HG02571 (cell line): Measurements from ENCODE around the gene TMCO5A.
"Not testable (repeated sequence)": the region's sequence is repeated elsewhere in the genome, so short reads cannot be mapped to it uniquely, and the experiment has no call there.

ENCODE experiments used
- ATAC-seq: cut with Tn5 transposase; IDR thresholded peaks from one replicate; pipeline ENCODE4 v1.9.1; 2021; ENCODE audit warnings: mild to moderate bottlenecking, moderate library complexity; ENCODE audit not compliant: unreplicated experiment

Gene TMCO5A

DNA sequence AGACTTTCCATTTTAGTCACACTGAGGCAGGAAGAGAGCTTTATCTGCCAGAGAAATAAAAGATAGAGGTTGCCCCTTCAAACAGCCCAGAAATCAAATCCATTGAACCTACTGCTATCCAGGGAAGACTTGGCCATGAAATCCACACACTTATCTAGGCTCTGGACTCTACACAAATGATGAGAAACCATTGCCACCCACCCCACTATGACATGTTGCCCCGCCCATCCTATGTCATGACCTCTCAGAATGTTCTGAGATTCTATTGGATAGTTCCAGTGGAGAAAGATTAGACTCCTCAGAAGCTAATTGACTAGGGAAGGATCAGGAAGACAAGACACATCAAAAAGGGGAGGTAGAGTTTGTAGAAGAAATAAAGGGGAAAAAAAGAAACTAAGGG is at the start of gene TMCO5A:
Gene TMCO5A (plus strand): TSS at position 301 of the 400 bp plus-strand sequence. CDS start 1,684 bp downstream, outside the sequence.
- ATAC-seq = no peak

DNA sequence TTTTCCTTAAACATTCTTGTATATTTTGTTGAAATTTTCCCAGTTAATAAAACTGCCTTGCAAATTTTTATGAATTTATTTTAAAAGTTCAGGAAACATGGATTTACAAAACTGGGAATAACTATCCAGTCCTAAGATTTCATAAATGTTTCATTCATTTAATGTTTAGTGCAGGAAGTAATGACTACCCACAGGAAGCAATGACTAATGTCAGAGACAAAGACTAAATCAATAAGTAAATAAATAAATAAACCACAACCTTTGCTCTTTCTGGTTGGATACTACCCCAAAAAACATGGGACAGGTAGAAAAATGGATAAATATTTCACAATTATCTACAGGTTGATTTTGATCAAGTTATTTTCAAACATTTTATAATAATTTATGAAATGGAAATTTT is 48.8 kb upstream of the TMCO5A start:
- no peak for ATAC-seq

DNA sequence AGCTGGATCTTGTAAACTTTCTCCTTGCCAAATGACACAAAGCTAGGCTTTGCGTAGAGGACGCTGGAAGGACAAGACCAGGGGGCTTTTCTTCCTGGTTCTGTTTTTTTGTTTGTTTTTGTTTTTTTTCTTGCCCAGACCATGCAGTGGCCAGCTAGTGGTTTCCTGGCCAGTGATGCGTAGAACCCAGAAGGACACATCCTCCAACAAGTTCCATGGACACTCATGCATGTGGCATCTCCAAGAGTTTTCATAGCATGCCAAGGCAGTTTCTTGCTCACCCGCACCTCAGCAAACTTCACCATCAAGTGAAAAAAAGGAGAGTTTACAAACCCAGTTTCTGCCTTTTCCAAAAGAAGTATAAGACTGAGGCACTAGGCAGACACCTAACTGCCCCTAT is 46.1 kb upstream of the TMCO5A start:
- no peak for ATAC-seq

DNA sequence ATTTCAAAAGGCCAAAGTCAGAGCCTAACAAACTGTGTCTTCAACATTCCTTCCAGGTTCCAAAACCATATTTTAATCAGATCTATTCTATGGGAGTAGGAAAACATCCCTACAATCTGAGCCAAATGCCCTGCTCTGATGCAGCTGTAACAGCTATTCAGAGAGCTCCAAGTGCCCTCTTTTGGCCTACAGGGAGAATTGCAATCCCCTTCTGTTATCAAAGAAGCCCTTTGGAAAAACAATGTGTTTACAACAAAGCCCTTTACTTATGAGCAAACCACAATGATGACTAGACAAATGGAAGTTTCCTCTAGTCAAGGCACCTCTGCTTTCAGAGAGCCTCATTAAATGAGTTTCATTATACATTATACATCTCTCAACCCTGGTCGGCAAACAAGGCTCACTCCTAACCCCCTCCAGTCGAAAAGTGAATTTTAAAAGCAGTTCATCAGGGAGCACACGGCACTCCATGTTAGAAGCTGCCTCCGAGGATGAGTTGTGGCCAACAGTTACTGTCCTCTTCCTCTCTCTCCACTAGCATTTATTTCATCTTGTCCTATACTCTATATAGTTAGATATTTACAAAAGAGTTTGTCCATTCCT is 42.6 kb upstream of the TMCO5A start:
- no peak for ATAC-seq

DNA sequence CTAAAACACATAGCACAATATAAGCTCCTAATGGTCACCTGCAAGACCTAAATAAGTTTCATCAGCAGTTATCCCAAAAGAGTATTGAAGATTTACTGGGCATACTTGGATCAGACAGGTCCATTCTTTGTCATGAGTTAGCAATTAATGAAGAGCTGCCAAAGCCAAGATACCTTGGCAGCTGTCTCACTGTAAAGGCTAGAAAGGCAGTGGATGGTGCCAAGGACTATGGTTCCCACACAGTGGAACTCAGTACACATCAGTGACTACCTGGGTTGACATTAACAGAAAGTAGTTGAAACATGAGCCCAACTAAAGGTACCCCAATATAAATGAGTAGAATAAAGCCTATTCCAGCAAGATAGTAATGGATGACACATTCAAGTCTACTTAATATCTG is 41.1 kb upstream of the TMCO5A start:
- ATAC-seq = no peak

DNA sequence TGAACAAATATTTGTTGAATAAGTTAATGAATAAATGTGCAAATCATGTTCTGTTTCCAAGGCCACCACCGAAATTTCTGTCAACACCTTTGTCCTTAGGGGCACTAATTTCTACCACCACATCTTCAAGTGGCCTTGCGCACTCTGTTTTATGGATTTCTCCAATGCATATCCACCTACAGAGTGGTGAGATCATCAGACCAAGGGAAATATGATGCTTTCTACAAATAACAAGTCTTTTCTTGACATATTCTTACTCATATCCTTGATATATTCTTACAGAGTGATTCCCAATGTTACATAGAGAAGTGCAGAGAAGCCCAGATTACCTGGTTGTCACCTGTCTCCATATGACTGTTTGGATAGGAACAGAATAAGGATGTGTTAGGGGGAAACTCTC is 36.1 kb upstream of the TMCO5A start:
- no peak for ATAC-seq

DNA sequence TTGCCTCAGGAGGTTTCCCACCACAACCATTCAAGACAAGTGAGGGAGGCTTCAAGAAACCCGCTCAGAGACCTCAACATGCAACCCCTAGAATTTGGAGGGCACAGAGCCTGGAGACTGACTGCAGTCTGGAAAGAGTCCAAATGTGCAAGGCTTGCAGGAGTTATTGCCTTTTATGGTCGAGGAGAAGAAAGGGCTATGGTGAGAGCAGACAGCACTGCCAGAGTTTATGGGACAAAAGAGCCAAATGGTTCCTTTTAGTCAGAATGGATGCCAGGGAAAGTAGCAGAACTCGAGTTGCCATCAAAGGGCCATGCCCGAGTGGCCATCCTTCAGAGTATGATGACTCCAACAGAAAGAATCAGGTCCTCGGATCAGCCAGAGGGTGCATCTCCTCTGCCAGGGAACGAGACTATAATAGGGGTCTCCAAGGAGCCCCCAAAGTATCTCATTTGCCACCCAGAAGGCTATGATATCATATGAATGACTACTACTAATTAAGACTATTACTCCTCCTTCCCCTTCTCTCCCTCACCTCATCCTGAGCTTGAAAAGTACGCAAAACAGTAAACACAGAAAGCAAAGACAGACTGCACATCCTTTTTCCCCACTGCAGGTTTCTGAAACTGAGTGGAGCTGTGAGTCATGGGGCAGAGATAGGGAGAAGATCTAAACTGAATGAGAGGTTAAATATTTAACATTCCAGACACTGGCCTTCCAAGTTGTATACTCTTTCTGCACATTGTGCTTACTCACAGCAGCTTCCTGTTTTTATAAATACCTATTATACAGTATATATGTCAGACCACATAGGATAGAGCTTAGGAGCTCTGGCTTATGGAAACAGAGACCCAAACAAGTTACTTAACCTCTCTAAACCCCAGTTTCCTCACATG is 33.9 kb upstream of the TMCO5A start:
- no peak for ATAC-seq

DNA sequence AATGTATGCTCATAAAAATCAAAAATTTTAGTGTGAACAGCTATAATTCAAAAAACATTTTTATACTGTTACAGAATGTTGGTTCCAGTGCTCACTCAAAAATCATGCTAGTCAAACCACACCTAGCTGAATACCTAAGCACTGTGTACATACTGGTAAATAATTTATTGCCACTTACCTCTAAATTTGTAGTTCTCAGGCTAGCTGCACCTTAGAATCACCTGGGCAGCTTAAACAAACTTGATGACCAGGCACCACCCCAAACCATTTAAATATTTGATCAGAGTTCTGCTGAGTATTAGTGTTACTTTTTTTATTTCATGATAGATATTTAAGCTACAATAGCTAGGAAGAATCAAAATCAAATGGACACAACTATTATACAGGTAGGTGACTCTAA is 32.3 kb upstream of the TMCO5A start:
- no peak for ATAC-seq

DNA sequence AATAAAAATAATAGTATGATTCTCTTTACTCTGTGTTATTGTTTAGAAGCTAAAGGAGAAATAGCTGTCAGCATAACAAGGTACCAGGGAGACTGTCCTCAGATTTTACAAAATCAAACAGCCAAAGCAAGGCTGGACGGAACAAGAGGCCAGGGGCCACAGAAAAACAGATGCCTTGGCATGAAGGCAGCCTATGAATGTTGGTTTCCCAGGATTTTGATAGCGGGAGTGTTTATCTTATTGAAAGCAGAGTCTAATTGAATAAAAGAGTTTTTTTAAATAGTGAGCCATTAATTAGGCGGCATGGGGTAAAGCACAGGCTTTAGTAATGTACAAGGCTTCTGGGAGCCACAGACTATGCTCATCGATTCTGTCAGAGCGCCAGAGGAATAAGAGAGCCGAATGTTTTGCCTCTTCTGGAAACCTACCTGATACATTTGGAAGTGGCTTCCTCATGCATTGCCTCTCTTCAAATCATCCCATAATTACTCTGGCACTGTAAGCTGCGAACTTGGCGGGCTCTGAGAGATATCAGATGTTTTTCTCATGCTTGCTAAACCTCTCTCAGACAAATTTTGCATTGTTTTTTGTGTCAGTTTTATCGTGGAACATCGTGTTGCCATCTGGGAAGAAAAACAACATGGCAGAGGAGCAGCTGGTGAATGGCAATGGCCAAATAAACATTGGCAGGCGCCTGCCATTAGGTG is 30.4 kb upstream of the TMCO5A start:
- no peak for ATAC-seq

DNA sequence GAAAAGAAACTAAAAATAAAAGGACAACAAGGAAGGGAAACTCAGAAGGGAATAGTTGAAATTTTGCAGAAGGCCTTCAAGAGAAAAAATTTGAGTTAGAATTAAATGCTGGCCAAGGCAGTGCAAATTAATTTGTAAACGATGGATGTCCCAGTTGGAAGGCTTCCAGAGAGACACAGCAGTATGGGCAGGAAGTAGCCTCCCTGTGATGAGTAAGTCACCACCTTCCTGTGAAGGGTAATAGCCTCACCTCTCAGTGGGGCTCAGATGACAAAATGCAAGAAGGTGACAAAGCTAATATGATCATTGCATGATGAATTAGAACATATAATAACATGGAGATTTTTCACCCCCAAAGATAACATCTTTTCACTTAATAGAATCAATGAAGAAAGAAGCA is 27.3 kb upstream of the TMCO5A start:
- ATAC-seq = no peak

DNA sequence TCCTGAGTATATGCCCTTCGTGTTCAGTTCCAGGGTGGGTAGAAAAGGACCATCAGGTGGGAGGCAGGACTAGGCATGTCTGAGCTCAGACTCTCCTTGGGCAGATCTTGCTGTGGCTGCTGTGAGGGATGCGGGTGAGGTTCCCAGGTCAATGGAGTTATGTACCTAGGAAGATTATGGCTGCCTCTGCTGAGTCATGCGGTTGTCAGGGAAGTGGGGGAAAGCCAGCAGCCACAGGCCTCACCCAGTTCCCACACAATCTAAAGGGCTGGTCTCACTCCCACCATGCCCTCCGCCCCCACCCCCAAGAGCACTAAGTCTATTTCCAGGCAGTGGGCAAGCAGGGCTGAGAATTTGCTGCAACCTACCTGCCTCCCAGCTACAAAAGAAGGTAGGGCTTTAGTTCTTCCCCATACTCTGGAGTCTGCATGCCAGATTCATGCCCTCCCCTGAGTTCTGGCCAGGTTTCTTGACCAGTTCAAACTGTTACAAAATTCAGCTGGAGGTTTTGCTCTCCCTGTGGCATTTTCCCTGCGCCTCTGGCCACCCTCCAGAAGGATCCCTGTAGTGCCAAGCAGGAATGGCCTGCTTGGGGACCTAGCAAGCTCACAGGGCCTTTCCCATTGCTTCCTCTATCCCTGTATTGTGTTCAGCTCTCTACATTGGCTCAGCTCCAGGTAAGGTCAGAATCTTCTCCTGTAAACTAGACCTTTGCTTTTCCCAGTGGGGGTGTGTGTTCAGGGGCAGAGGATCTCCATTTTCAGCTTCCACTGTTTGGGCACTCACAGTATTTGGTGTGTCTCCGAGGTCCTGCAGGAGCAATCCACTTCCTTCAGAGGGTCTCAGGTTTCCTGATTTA is 12.7 kb upstream of the TMCO5A start:
- ATAC-seq = no peak

DNA sequence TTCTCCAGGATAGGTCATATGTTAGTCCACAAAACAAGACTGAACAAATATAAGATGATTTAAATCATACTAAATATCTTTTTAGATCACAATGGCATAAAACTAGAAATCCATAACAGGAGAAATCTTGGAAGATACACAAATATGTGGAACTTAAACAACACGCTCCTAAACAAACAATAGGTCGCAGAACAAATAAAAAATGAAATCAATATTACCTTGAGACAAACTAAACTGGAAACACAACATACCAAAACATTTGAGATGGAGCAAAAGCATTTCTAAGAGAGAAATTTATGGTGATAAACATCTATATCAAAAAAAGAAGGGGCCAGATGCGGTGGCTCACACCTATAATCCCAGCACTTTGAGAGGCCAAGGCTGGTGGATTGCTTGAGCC is 8.3 kb upstream of the TMCO5A start:
- no peak for ATAC-seq

DNA sequence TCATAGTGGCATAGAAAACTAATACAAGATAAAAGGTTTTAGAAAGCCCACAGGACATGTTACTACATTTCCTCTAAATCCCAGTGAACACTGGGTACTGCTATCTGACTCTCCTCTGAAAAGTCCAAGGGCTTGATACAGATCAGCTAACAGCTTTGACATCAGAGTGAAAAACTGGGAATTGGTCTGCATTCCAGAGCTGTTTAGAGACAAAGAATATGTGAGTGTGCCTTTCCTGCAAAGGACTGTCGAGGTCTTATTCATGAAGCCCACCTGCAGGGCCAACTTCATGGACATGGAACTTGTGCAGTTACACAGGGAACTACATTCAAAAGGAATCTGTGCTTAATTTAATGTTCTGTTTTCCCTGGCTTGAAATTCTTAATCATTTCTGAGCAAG is 5.2 kb upstream of the TMCO5A start:
- no peak for ATAC-seq

DNA sequence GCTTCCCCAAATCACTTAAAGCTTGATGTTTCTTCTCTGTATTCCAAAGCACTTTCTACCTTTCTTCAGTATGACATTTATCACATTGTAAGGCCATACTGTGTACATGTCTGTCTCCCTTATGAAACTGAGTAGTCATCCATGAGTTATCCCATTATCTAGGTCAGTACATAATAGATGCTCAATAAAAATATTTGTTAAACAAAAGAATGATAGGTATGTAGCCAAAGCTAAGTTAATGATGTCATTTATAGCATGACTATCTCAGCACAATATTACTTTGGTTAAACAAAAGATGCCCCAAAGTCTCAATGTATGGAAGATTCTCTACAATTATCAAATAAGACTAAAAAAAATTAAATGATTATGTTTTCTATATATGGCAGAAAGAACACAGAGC is 3.1 kb upstream of the TMCO5A start:
- ATAC-seq = no peak

DNA sequence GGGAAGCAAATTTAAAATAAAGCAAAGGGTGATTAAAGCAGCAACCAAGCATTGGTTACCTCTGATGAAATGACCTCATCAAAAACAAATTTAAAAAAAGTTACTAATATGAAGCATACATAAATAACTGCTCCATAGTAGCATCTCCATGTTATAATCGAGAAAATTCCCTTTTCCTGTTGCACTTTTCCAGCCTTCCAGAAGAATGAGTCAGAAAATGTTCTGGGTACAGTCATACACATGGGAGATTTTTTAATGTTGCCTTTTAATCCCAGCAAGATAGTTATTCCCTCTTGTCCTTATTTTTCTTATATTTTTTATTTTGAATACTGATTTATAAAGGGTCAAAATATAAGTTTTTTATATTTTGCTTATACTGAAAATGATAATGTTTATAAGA is 2.6 kb upstream of the TMCO5A start:
- no peak for ATAC-seq

DNA sequence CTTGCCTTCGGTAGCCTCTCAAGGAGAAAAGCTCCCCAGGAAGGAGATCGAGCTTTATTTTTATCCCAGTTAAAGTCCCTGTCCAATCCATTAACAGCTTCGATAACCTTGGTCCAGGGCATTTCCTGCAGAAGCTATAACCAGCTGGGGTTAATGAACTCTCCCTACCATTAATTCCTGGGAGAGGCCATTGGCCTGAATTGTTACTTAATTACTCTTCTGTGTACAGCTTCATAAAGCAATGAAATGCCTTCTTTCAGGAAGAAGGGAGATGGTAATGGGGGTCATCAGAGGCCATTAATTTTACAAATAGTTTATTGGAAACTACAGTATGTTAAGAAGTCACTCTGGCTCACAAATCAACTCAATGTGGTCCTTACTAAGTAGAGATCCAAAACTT is 1.9 kb upstream of the TMCO5A start:
- ATAC-seq = no peak

DNA sequence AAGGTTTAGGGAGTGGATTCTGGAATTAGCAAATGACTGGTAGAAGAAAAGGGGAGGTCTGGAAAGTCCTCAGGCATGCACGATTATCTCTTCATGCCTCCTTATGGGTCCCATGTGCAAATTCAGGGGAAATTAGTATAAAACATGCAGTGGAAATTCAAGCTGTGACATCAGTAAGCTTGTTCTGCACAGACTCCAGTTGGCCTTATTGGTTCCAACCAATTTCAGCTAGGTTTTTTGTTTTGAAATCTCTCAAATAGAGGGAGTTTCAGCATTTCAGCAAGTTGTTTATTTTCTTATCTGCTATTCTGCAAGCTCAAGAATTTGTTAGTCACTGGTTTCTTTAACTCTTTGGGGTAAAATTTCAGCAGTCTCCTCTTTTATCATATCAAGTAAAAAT is 774 bp upstream of the TMCO5A start:
- no peak for ATAC-seq

DNA sequence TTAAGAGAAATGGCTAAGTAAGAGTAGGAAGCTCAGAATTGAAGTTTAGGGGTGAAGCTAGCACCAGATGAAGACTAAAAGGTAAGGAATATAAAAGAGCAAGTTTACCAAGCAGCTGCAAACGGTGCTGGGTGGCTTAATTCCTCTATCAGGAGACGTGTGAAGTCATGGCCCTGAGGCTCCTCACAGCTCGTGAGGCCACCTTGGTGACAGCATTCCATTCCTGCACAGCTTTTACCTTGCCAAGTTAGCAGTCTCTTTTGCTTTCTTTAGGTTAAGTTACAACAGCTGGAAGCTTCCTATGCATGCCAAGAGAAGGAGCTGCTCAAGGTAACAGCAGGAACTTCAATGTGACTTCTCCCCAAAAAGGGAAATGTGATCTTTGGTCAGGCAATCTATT is 6.4 kb downstream of the TMCO5A start:
- no peak for ATAC-seq

DNA sequence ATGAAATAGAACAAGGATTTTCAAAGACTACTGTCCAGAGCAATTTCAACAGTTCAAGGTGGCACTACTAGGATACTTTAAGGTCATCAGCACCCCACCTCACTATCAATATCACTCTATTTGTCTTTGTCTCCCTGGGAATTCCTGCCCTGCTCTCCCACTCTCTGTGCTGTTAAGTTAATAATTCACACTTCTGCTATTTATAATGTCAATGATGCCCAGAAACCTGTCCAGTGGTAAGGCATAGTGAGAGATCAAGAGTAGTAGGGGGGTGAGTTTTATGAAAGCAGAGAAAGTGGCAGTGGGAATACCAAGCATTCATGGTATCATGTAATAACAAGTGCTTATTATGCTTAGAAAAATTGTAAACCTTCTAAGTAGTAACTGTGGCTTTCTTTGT is 7.3 kb downstream of the TMCO5A start:
- ATAC-seq = no peak

DNA sequence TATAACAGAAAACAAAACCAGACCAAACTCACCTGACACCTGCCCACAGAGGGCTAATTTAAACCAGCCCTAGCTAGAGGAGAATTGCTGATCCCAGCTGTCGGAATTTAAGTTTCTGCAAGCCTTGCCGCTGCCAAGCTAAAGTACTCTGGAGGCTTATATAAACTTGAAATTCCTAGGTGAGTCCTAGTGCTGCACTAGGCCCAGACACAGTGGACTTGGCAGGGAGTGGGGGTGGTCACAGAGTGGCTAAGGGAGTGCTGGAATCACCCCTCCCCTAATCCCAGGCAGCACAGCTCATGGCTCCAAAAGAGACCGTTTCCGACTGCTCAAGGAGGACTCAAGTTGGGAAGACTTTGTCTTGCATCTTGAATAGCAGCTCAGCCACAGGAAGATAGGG is 17.6 kb downstream of the TMCO5A start:
- ATAC-seq = no peak

DNA sequence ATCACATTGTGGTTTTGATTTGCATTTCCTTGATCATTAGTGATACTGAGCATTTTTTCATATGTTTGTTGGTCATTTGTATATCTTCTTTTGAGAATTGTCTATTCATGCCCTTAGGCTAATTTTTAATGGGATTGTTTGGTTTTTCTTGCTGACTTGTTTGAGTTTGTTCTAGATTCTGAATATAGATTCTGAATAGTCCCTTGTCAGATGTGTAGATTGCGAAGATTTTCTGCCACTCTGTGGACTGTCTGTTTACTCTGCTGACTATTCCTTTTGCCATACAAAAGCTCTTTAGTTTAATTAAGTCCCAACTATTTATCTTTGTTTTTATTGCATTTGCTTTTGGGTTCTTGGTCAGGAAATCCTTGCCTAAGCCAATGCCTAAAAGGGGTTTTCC is 26.3 kb downstream of the TMCO5A start:
- not testable (repeated sequence) for ATAC-seq
